GM12872 (cell line): Measurements from ENCODE around the gene PIP5K1C.

ENCODE experiments used
- TF ChIP-seq, protein P1 (sequence below): IDR thresholded peaks from 3 replicates; pipeline ENCODE4 v1.5.1; 2011; ENCODE audit warnings: low read depth, mild to moderate bottlenecking, low read length, moderate library complexity; ENCODE audit not compliant: insufficient read depth

The PIP5K1C gene

GRCh38 chr19:3586707-3587346 lies 113.4 kb downstream of the PIP5K1C start:
- TF ChIP-seq, protein P1, sequence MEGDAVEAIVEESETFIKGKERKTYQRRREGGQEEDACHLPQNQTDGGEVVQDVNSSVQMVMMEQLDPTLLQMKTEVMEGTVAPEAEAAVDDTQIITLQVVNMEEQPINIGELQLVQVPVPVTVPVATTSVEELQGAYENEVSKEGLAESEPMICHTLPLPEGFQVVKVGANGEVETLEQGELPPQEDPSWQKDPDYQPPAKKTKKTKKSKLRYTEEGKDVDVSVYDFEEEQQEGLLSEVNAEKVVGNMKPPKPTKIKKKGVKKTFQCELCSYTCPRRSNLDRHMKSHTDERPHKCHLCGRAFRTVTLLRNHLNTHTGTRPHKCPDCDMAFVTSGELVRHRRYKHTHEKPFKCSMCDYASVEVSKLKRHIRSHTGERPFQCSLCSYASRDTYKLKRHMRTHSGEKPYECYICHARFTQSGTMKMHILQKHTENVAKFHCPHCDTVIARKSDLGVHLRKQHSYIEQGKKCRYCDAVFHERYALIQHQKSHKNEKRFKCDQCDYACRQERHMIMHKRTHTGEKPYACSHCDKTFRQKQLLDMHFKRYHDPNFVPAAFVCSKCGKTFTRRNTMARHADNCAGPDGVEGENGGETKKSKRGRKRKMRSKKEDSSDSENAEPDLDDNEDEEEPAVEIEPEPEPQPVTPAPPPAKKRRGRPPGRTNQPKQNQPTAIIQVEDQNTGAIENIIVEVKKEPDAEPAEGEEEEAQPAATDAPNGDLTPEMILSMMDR = no peak

DNA sequence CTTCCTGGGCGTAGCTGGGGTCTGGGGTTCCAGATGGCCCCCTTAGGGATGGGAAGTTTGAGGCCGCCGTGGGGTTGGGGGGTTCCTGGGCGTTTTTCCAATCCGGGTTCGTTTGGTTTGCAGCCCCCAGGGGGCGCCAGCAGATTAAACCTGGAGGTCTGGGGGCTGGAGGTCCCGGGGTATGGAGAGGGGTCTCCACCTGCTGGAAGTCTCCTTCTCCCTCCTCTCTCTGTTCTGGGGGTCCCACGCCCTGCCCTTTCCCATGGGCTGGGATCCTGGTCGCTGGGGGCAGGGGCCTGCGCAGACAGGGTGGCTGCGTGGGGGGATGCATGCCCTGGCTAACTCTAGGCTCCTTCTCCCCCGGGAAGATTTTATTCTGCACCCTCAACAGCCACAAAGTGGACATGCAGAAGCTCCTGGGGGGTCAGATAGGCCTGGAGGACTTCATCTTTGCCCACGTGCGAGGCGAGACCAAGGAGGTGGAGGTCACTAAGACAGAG lies 114.1 kb downstream of the PIP5K1C start:
- TF ChIP-seq, protein P1 = peak; percentile 61

GRCh38 chr19:3585301-3586126 lies 114.8 kb downstream of the PIP5K1C start, which contains the start of gene GIPC3:
TSS of gene GIPC3 (plus strand) at chr19:3585478. CDS start at chr19:3585598, 120 bp downstream.
- TF ChIP-seq, protein P1 = no peak
